Psoas muscle (tissue), 8 donors: Measurements from ENCODE around the gene MTFR1L. TPM values are rescaled to one million over a fixed set of nuclear protein-coding genes. Genes with fewer than 3 reads are reported as not detected.

Experiments
- ATAC-seq, 4 donors: fragments of 200-7000 bp; cut with Tn5 transposase; one replicate each; pipeline ENCODE4 v1.9.1; 2020; ENCODE audit warnings: moderate library complexity in 3 of 4, mild to moderate bottlenecking in 2 of 4
- DNase-seq, 2 donors: peaks; one replicate each; pipeline ENCODE4 v3.0.0-alpha.2; 2020
- H3K27ac ChIP-seq: fragments of 200-600 bp; one replicate; pipeline ENCODE4 v1.8.0; 2022
- H3K27me3 ChIP-seq, 3 donors: fragments of 200-600 bp in 1 of 3; one replicate each; pipeline versions ENCODE4 v1.6.1 to v1.8.0; 2013 to 2022; ENCODE audit warnings: low read length in 2 of 3, mild to moderate bottlenecking in 2 of 3, moderate library complexity in 1 of 3; ENCODE audit not compliant: insufficient read depth in 3 of 3
- H3K36me3 ChIP-seq, 2 donors: fragments of 200-600 bp in 1 of 2; one replicate each; pipeline versions ENCODE4 v1.6.1 to v1.8.0; 2013 to 2022; ENCODE audit warnings: low read depth in 1 of 2, mild to moderate bottlenecking in 1 of 2, moderate library complexity in 1 of 2; ENCODE audit not compliant: insufficient read depth in 1 of 2
- H3K4me1 ChIP-seq: fragments of 200-600 bp; one replicate; pipeline ENCODE4 v1.8.0; 2022
- H3K4me3 ChIP-seq: fragments of 200-600 bp; one replicate; pipeline ENCODE4 v1.8.0; 2022; ENCODE audit warnings: mild to moderate bottlenecking
- H3K9me3 ChIP-seq: fragments of 200-600 bp; one replicate; pipeline ENCODE4 v1.8.0; 2022
- CTCF ChIP-seq: fragments of 200-600 bp; IDR thresholded peaks from one replicate; pipeline ENCODE4 v1.8.0; 2022; ENCODE audit warnings: antibody characterized with exemption
- WGBS, 3 donors: extraction: QIAGEN DNeasy Blood & Tissue Kit; methylation state at CpG; one replicate each; pipeline versions ENCODE4 v1.1.6 to v1.1.7; 2013; 5-methylcytosine and 5-hydroxymethylcytosine counted together
- intact Hi-C, 2 donors: fragments of 100-400 bp; cut with DNase I; formaldehyde crosslinking; loops; one replicate each; pipeline versions ENCODE4 v1.11.0 to v1.14.2; 2022
- polyA plus RNA-seq, 3 donors: library from polyadenylated mRNA; stranded (reverse); fragments of 200-250 nt; gene quantifications; one replicate each; pipeline ENCODE4 v1.2.3, GENCODE V29; 2013
- total RNA-seq, 4 donors: library from RNA; stranded (reverse); fragmentation: NEBNext Ultra II Directional in 2 of 4; extraction: Animal tissue kit (Norgen Biotek cat#: 25700) in 2 of 4; gene quantifications; one replicate each; pipeline versions ENCODE4 v1.2.1 to v1.2.4, GENCODE V29; 2021 to 2023
- donor health status: healthy with polysubstance abuse.
- donor health status: DM: no; HTN: no; CAD: no; lungs with moderate emphysema.
- donor health status: Bipolar disorder and iron deficiency.
- donor health status: healthy.
- donor health status: DM: yes; HTN: yes; CAD: no.
- donor health status: DM: no; HTN: no; CAD: no.
- donor health status: DM: no; HTN: no; CAD: no.
- donor health status: DM: yes; HTN: yes; CAD: no.

The MTFR1L gene
- total and polyA plus RNA-seq, 7 donors = 85.2 to 135 (median 99.2) TPM

DNA sequence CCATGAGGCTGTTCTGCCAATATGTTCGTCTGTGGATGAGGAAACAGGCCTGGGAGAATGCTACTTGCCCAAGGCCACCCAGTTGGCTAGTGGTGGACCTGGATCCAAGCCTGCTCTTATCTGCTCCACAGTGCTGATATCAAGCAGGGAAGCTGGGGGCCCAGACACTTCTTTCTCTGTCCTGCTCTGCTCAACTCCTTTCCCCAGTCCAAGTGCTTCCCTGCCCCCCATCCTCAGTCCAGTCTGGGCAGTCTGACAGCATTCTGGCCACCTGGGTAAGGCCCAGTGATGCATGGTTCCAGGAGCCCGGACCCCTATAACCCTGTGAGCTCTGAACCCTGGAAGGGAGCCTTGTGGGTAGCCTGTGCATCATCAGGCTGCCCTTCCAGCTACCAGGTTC, 59.9 kb downstream of the MTFR1L start:
- intact Hi-C loops = no loop called here
- 68 to 83% (median 71%) methylated on average over 2 of the region's 2 CpGs for WGBS, 3 donors
- Histone ChIP-seq H3K27me3 (no peaks in the 10 kb centered on the region), H3K4me3 (no peak overlapping the region), H3K4me1 (peaks cover 6% of the 10 kb centered on the region), H3K27ac (no peak overlapping the region), H3K9me3 (no peaks in the 10 kb centered on the region), H3K36me3 (no peaks in the 10 kb centered on the region)
- ATAC-seq (no peak), DNase-seq (peak in 1 of 2 donors; percentile 19)
- TF ChIP-seq CTCF = no peak

- Histone ChIP-seq H3K4me1 (peaks cover 4% of the 10 kb centered on the region), H3K27ac (no peak overlapping the region), H3K9me3 (no peaks in the 10 kb centered on the region), H3K36me3 (no peaks in the 10 kb centered on the region), H3K4me3 (no peak overlapping the region), H3K27me3 (no peaks in the 10 kb centered on the region)
- TF ChIP-seq CTCF = no peak
- ATAC-seq (no peak), DNase-seq (peak in 1 of 2 donors; percentile 12)
- 91 to 96% (median 94%) methylated on average over 5 of the region's 5 CpGs for WGBS, 3 donors
- intact Hi-C loops = no loop called here
These were observed 60.8 kb downstream of the MTFR1L start for GRCh38 chr1:25880518-25880917.

DNA sequence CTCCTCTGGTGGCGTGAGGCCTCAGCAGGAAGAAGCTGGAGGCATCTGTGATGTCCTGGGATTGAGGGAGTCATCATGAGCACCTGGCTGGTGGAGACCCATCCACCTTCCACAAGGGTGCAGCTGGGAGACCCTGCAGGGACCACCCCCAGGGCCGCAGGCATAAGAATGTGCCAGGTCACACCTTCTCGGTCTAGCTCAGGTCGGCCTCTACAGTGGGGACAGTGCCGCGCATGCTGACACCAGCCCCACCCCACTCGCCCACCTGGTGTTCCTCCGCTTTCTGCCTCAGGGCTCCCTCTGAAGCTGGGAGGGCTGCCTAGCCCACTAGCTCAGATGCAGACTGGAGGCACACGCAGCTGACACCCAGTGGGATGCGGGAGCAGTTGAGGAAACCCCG, 61.5 kb downstream of the MTFR1L start:
- intact Hi-C loops = no loop called here
- no peak for ATAC-seq
- no peak for TF ChIP-seq CTCF

More for the DNA sequence above, 61.5 kb downstream of the MTFR1L start:
- no peaks in the 10 kb centered on the region for H3K27me3 ChIP-seq
- no peaks in the 10 kb centered on the region for H3K4me1 ChIP-seq
- no peak overlapping the region for H3K4me3 ChIP-seq
- no peaks in the 10 kb centered on the region for H3K36me3 ChIP-seq
- DNase-seq = peak in 1 of 2 donors; percentile 46
- no peaks in the 10 kb centered on the region for H3K9me3 ChIP-seq
- no peak overlapping the region for H3K27ac ChIP-seq
- WGBS, 3 donors = 86 to 94% (median 93%) methylated on average over 11 of the region's 11 CpGs

Other genes with a start within 250 kb of the MTFR1L start
- 1 to 10 TPM; 1.8 to 6.7 (median 2.5) TPM for gene MAN1C1, start 203.2 kb upstream of the MTFR1L start, total RNA-seq
- 1 to 10 TPM; 1.8 to 2.0 (median 1.9) TPM for gene MAN1C1, start 203.2 kb upstream of the MTFR1L start, polyA plus RNA-seq
- gene SELENON, start 19.8 kb upstream of the MTFR1L start, total RNA-seq = 100 to 1,000 TPM in 1 of 4 donors, 10 to 100 TPM in 3; 37.8 to 104 (median 56.1) TPM
- 10 to 100 TPM; 25.3 to 39.3 (median 29.0) TPM for gene SELENON, start 19.8 kb upstream of the MTFR1L start, polyA plus RNA-seq
- gene AUNIP, start 39.5 kb downstream of the MTFR1L start, total RNA-seq = under 1 TPM in 2 of 4 donors, not detected in 2; 0.26 to 0.47 TPM
- under 1 TPM; 0.05 to 0.13 (median 0.07) TPM for gene AUNIP, start 39.5 kb downstream of the MTFR1L start, polyA plus RNA-seq
- 1 to 10 TPM; 2.2 to 3.7 (median 2.6) TPM for gene PAQR7, start 55.8 kb downstream of the MTFR1L start, total RNA-seq
- gene PAQR7, start 55.8 kb downstream of the MTFR1L start, polyA plus RNA-seq = 1 to 10 TPM; 2.1 to 2.9 (median 2.2) TPM
- 10 to 100 TPM; 10.1 to 29.2 (median 16.6) TPM for gene STMN1, start 86.5 kb downstream of the MTFR1L start, total RNA-seq
- gene STMN1, start 86.5 kb downstream of the MTFR1L start, polyA plus RNA-seq = 10 to 100 TPM in 2 of 3 donors, 1 to 10 TPM in 1; 7.6 to 24.8 (median 14.3) TPM
- 10 to 100 TPM in 3 of 4 donors, 1 to 10 TPM in 1; 5.5 to 15.8 (median 13.3) TPM for gene PAFAH2, start 178.1 kb downstream of the MTFR1L start, total RNA-seq
- gene PAFAH2, start 178.1 kb downstream of the MTFR1L start, polyA plus RNA-seq = 10 to 100 TPM in 1 of 3 donors, 1 to 10 TPM in 2; 5.1 to 30.1 (median 8.8) TPM
- gene EXTL1, start 201.8 kb downstream of the MTFR1L start, total RNA-seq = 1 to 10 TPM in 3 of 4 donors, under 1 TPM in 1; 0.39 to 4.6 (median 2.1) TPM
- 1 to 10 TPM in 1 of 3 donors, under 1 TPM in 2; 0.61 to 1.1 (median 0.90) TPM for gene EXTL1, start 201.8 kb downstream of the MTFR1L start, polyA plus RNA-seq
- gene SLC30A2, start 226.2 kb downstream of the MTFR1L start, total RNA-seq = 1 to 10 TPM in 3 of 4 donors, under 1 TPM in 1; 0.32 to 7.8 (median 4.2) TPM
- 1 to 10 TPM in 1 of 3 donors, under 1 TPM in 2; 0.21 to 1.2 (median 0.70) TPM for gene SLC30A2, start 226.2 kb downstream of the MTFR1L start, polyA plus RNA-seq
- 1,000 to 10,000 TPM in 1 of 4 donors, 100 to 1,000 TPM in 2, 10 to 100 TPM in 1; 74.2 to 2,937 (median 350) TPM for gene TRIM63, start 247.7 kb downstream of the MTFR1L start, total RNA-seq
- 1,000 to 10,000 TPM in 2 of 3 donors, 100 to 1,000 TPM in 1; 369 to 2,799 (median 1,951) TPM for gene TRIM63, start 247.7 kb downstream of the MTFR1L start, polyA plus RNA-seq